IMR-90 (cell line): Measurements from ENCODE around the gene AFG1L. TPM values are rescaled to one million over a fixed set of nuclear protein-coding genes. Genes with fewer than 3 reads are reported as not detected.

ENCODE experiments used
- ATAC-seq: fragments of 200-7000 bp; cut with Tn5 transposase; 2 replicates; pipeline ENCODE4 v1.9.1; 2020; ENCODE audit warnings: low read depth, mild to moderate bottlenecking, moderate library complexity
- BruUV-seq: library from RNA; stranded (reverse); fragments of 400-500 nt; replicated peaks from 2 replicates; lab custom pipeline; 2021; lab: Mats Ljungman, UMichigan
- CTCF ChIA-PET: fragments of 300-600 bp; formaldehyde crosslinking; extraction: SDS; loops from one replicate; lab custom pipeline; 2021; ENCODE audit warnings: antibody characterized with exemption; lab: Yijun Ruan, JAX
- POLR2A ChIA-PET: fragments of 300-600 bp; sonication (Branson Sonifier 250); formaldehyde crosslinking; loops from one replicate; lab custom pipeline; 2022; ENCODE audit warnings: antibody characterized with exemption; ENCODE audit not compliant: unreplicated experiment; lab: Charles Lee
- DNase-seq: peaks from one replicate; pipeline ENCODE4 v3.0.0; 2013
- H2AFZ ChIP-seq: replicated peaks from 2 replicates; pipeline ENCODE3; 2013; ENCODE audit warnings: low read length, mild to moderate bottlenecking; ENCODE audit not compliant: poor library complexity
- H2AK5ac ChIP-seq: 2 replicates; pipeline ENCODE4 v1.6.1; 2013; ENCODE audit warnings: low read depth, low read length, inconsistent platforms
- H2AK9ac ChIP-seq: replicated peaks from 2 replicates; pipeline ENCODE3; 2013; ENCODE audit warnings: mild to moderate bottlenecking, low read depth, low read length, moderate library complexity; ENCODE audit not compliant: poor library complexity
- H2BK120ac ChIP-seq: 2 replicates; pipeline ENCODE4 v1.6.1; 2013; ENCODE audit warnings: low read depth, low read length, inconsistent platforms
- H2BK15ac ChIP-seq: 3 replicates; pipeline ENCODE4 v1.6.1; 2013; ENCODE audit warnings: low read depth, low read length, inconsistent platforms
- H2BK20ac ChIP-seq: 2 replicates; pipeline ENCODE4 v1.6.1; 2013; ENCODE audit warnings: low read depth, mild to moderate bottlenecking, inconsistent platforms, low read length, moderate library complexity
- H2BK5ac ChIP-seq: 2 replicates; pipeline ENCODE4 v1.6.1; 2013; ENCODE audit warnings: mild to moderate bottlenecking, low read depth, low read length, inconsistent platforms; ENCODE audit not compliant: poor library complexity, severe bottlenecking
- H3K14ac ChIP-seq: replicated peaks from 2 replicates; pipeline ENCODE4 v1.6.1; 2013; ENCODE audit warnings: low read depth, low read length, inconsistent platforms
- H3K18ac ChIP-seq: 2 replicates; pipeline ENCODE4 v1.6.1; 2013; ENCODE audit warnings: low read depth, low read length, control low read depth
- H3K23ac ChIP-seq: 2 replicates; pipeline ENCODE4 v1.6.1; 2013; ENCODE audit warnings: low read depth, low read length, inconsistent platforms
- H3K27ac ChIP-seq: 2 replicates; pipeline ENCODE4 v1.5.1; 2013; ENCODE audit warnings: mild to moderate bottlenecking, control low read depth, low read length; ENCODE audit not compliant: insufficient read depth
- H3K27me3 ChIP-seq: 2 replicates; pipeline ENCODE4 v1.6.1; 2013; ENCODE audit warnings: low read length; ENCODE audit not compliant: control insufficient read depth, insufficient read depth
- H3K36me3 ChIP-seq: 2 replicates; pipeline ENCODE4 v1.6.1; 2013; ENCODE audit warnings: low read length, mixed read lengths; ENCODE audit not compliant: control insufficient read depth, insufficient read depth
- H3K4ac ChIP-seq: 2 replicates; pipeline ENCODE4 v1.6.1; 2013; ENCODE audit warnings: low read depth, low read length, inconsistent platforms
- H3K4me1 ChIP-seq: 2 replicates; pipeline ENCODE4 v1.6.1; 2013; ENCODE audit warnings: low read length, mixed read lengths; ENCODE audit not compliant: control insufficient read depth, insufficient read depth
- H3K4me2 ChIP-seq: 2 replicates; pipeline ENCODE4 v1.6.1; 2013; ENCODE audit warnings: low read depth, mild to moderate bottlenecking, control low read depth, low read length, moderate library complexity
- H3K4me3 ChIP-seq: 2 replicates; pipeline ENCODE4 v1.5.1; 2013; ENCODE audit warnings: low read depth, mild to moderate bottlenecking, control low read depth, low read length, moderate library complexity; ENCODE audit not compliant: insufficient read depth
- H3K56ac ChIP-seq: 2 replicates; pipeline ENCODE4 v1.6.1; 2013; ENCODE audit warnings: low read length, inconsistent platforms; ENCODE audit not compliant: insufficient read depth; ENCODE audit errors: extremely low read depth
- H3K79me1 ChIP-seq, 2 experiments: 2 replicates each; pipeline ENCODE4 v1.6.1; 2013; ENCODE audit warnings: low read length in 2 of 2, inconsistent platforms in 1 of 2, low read depth in 1 of 2
- H3K9ac ChIP-seq: 2 replicates; pipeline ENCODE4 v1.6.1; 2013; ENCODE audit warnings: low read depth, low read length, control low read depth
- H3K9me1 ChIP-seq: 2 replicates; pipeline ENCODE4 v1.6.1; 2013; ENCODE audit warnings: low read length, inconsistent platforms; ENCODE audit not compliant: insufficient read depth
- H3K9me3 ChIP-seq: 2 replicates; pipeline ENCODE4 v1.6.1; 2013; ENCODE audit warnings: low read length; ENCODE audit not compliant: control insufficient read depth, insufficient read depth
- H4K20me1 ChIP-seq: 2 replicates; pipeline ENCODE4 v1.6.1; 2013; ENCODE audit warnings: low read length, inconsistent platforms; ENCODE audit not compliant: insufficient read depth
- H4K5ac ChIP-seq: 2 replicates; pipeline ENCODE4 v1.6.1; 2013; ENCODE audit warnings: mild to moderate bottlenecking, low read depth, low read length, control low read depth
- H4K8ac ChIP-seq, 2 experiments: 2 replicates each; pipeline ENCODE4 v1.6.1; 2013; ENCODE audit warnings: low read depth in 2 of 2, low read length in 2 of 2, control low read depth in 1 of 2, inconsistent platforms in 1 of 2
- H4K91ac ChIP-seq: 2 replicates; pipeline ENCODE4 v1.6.1; 2013; ENCODE audit warnings: low read depth, low read length, inconsistent platforms; ENCODE audit not compliant: insufficient read depth
- CHD1 ChIP-seq: IDR thresholded peaks from 2 replicates; pipeline ENCODE4 v1.6.1; 2012; ENCODE audit warnings: low read depth, low read length, improper control_type of control experiment
- FOS ChIP-seq: fragments of 150-350 bp; IDR thresholded peaks from 2 replicates; pipeline ENCODE4 v1.6.1; 2016; ENCODE audit warnings: low read depth, low read length
- MAFK ChIP-seq: IDR thresholded peaks from 2 replicates; pipeline ENCODE4 v1.6.1; 2012; ENCODE audit warnings: low read depth, low read length, improper control_type of control experiment
- RAD21 ChIP-seq: IDR thresholded peaks from 2 replicates; pipeline ENCODE4 v1.6.1; 2012; ENCODE audit warnings: low read length, improper control_type of control experiment
- RCOR1 ChIP-seq: IDR thresholded peaks from 2 replicates; pipeline ENCODE4 v1.6.1; 2012; ENCODE audit warnings: mild to moderate bottlenecking, low read length, improper control_type of control experiment; ENCODE audit not compliant: insufficient replicate concordance
- WGBS, 2 experiments: methylation state at CpG; one replicate each; pipeline versions ENCODE4 v1.1.5 to v1.1.7; 2013; ENCODE audit warnings: missing lambda C conversion rate in 2 of 2; ENCODE audit not compliant: insufficient read length in 1 of 2; ENCODE audit errors: extremely low coverage in 2 of 2; 5-methylcytosine and 5-hydroxymethylcytosine counted together
- dilution Hi-C: fragments of 300-500 bp; cut with HindIII; formaldehyde crosslinking; loops from one replicate; pipeline ENCODE4 v1.14.3; 2018; ENCODE audit warnings: low sequenced_read_pairs; ENCODE audit not compliant: unreplicated experiment
- in situ Hi-C: fragments of 300-500 bp; cut with MboI; formaldehyde crosslinking; loops from 3 replicates; pipeline ENCODE4 v1.14.3; 2019; ENCODE audit warnings: low sequenced_read_pairs, inconsistent platforms, mixed read lengths
- intact Hi-C: fragments of 100-400 bp; cut with micrococcal nuclease; formaldehyde crosslinking; loops from 2 replicates; pipeline ENCODE4 v1.10.0; 2022
- polyA plus RNA-seq, 3 experiments: library from polyadenylated mRNA; depleted of rRNA; stranded (reverse); fragments of >200 nt; gene quantifications; 2 replicates each; pipeline ENCODE4 v1.2.3, GENCODE V29; 2012; ENCODE audit warnings: low replicate concordance in 1 of 3
- total RNA-seq: library from RNA; depleted of rRNA; stranded (reverse); fragments of >200 nt; gene quantifications from 2 replicates; pipeline ENCODE4 v1.2.3, GENCODE V29; 2012

AFG1L gene
- total and polyA plus RNA-seq, 2 of the 4 experiments (the other 2 are of a cell fraction), result 1.0 to 2.0 TPM

DNA sequence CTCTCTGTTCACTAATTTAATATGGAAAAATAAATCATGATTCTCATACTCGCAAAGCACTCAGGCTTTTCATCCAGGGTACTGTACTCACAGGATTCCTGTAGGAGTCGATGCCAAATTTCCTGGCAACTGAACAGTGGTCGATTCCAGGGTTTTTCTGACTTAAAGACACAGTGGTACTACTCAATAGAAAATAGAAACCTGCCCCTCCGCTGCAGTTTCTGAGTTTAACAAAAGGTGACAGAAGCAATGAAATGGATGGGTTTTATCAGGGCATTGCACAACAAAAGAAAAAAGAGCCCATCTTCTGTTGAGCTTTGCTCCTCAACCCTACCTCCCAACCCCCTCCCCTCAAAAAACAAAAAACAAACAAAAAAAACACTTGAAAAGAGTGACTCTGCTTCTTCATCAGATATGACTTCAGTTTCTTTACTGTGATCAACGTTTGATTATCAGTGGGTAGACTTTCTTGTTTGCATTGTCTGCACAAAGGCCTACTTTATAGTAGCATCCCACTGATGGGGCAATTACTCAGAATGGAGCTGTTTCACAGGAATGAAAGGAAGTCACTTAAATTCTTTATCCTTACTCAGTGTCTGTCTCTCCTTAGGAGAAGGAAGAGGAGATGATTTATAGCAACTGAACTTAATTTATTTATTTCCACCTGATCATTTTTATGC is 169.7 kb downstream of the AFG1L start:
- in situ Hi-C loops, result no loop called here
- CTCF ChIA-PET, result no interaction called here
- Histone ChIP-seq H4K8ac (no peak overlapping the region), H2BK120ac (no peak overlapping the region), H2BK20ac (no peak overlapping the region), H3K18ac (no peak overlapping the region), H4K5ac (no peak overlapping the region), H3K4me3 (no peak overlapping the region), H3K4me2 (no peak overlapping the region), H2AK5ac (no peak overlapping the region), H3K36me3 (no peaks in the 10 kb centered on the region), H3K14ac (no peak overlapping the region), H2BK5ac (no peak overlapping the region), H3K56ac (no peak overlapping the region), H3K79me1 (no peaks in the 10 kb centered on the region), H2AK9ac (no peak overlapping the region), H3K27ac (no peak overlapping the region), H2AFZ (no peak overlapping the region), H4K91ac (no peak overlapping the region), H3K9ac (no peak overlapping the region), H3K27me3 (peaks cover 2% of the 10 kb centered on the region; the same call in 1 of the 2 replicates), H3K9me3 (no peaks in the 10 kb centered on the region), H4K20me1 (no peaks in the 10 kb centered on the region), H3K9me1 (no peaks in the 10 kb centered on the region), H3K4me1 (no peaks in the 10 kb centered on the region), H3K23ac (no peak overlapping the region), H3K4ac (no peak overlapping the region), H2BK15ac (no peak overlapping the region)
- BruUV-seq, result no TSS peak
- 8% methylated on average over 2 of the region's 5 CpGs; no CpG with 5 or more reads in 1 of the 2 experiments for WGBS, 2 experiments
- ATAC-seq (no peak), DNase-seq (no peak)
- intact Hi-C loops, result no loop called here
- TF ChIP-seq MAFK (no peak), FOS (no peak), RCOR1 (no peak), RAD21 (no peak), CHD1 (no peak)
- POLR2A ChIA-PET, result no interaction called here
- dilution Hi-C loops, result no loop called here
